Keratinocyte (primary cell): Measurements from ENCODE around the gene IFTAP.

ENCODE experiments used
- EZH2 ChIP-seq: IDR thresholded peaks from one replicate; pipeline ENCODE4 v1.6.1; 2012; ENCODE audit warnings: inconsistent platforms, mild to moderate bottlenecking, low read length, moderate library complexity
- TF ChIP-seq, protein P1 (sequence below), 3 experiments: IDR thresholded peaks in 1 of 3; conservative IDR thresholded peaks in 1 of 3; optimal IDR thresholded peaks in 1 of 3; 2 replicates in 2 of 3; 3 replicates in 1 of 3; pipeline versions ENCODE3 to v1.5.1; 2011; ENCODE audit warnings: low read length in 3 of 3, mild to moderate bottlenecking in 3 of 3, moderate library complexity in 2 of 3, control low read depth in 1 of 3, inconsistent platforms in 1 of 3; ENCODE audit not compliant: insufficient read depth in 2 of 3; ENCODE audit errors: extremely low read depth in 1 of 3

GRCh38 chr11:36620246-36620645, 25.9 kb downstream of the IFTAP start:
- TF ChIP-seq EZH2 = no peak
- TF ChIP-seq, protein P1, sequence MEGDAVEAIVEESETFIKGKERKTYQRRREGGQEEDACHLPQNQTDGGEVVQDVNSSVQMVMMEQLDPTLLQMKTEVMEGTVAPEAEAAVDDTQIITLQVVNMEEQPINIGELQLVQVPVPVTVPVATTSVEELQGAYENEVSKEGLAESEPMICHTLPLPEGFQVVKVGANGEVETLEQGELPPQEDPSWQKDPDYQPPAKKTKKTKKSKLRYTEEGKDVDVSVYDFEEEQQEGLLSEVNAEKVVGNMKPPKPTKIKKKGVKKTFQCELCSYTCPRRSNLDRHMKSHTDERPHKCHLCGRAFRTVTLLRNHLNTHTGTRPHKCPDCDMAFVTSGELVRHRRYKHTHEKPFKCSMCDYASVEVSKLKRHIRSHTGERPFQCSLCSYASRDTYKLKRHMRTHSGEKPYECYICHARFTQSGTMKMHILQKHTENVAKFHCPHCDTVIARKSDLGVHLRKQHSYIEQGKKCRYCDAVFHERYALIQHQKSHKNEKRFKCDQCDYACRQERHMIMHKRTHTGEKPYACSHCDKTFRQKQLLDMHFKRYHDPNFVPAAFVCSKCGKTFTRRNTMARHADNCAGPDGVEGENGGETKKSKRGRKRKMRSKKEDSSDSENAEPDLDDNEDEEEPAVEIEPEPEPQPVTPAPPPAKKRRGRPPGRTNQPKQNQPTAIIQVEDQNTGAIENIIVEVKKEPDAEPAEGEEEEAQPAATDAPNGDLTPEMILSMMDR (optimal IDR thresholded peaks at IDR 0.05 in 1 of 3, IDR thresholded peaks at IDR 0.05 in 1 of 3, conservative IDR thresholded peaks at IDR 0.05 in 1 of 3; ENCODE audit: extremely low read depth in 1 of 3, insufficient read depth in 2 of 3, low read length in 3 of 3) = no peak
